Upper lobe of left lung (tissue), 4 donors: ENCODE data around the gene VWA3A.

ENCODE experiments used
- POLR2A ChIP-seq, 4 donors: fragments of 450-650 bp; IDR thresholded peaks; one replicate each; pipeline ENCODE4 v1.5.1; 2016 to 2017; ENCODE audit warnings: antibody characterized with exemption in 4 of 4, mild to moderate bottlenecking in 2 of 4
- POLR2AphosphoS5 ChIP-seq, 2 donors: sonication (generic); formaldehyde crosslinking; IDR thresholded peaks; one replicate each; pipeline ENCODE4 v1.5.1; 2017; ENCODE audit warnings: antibody characterized with exemption in 2 of 2
- TF ChIP-seq, protein P1 (sequence below), 6 experiments: fragments of 450-650 bp in 4 of 6; fragments of 200-600 bp in 2 of 6; sonication (generic) in 2 of 6; IDR thresholded peaks; one replicate each; pipeline ENCODE4 v1.5.1; 2016 to 2019; ENCODE audit warnings: antibody characterized with exemption in 6 of 6

- TF ChIP-seq, protein P1, sequence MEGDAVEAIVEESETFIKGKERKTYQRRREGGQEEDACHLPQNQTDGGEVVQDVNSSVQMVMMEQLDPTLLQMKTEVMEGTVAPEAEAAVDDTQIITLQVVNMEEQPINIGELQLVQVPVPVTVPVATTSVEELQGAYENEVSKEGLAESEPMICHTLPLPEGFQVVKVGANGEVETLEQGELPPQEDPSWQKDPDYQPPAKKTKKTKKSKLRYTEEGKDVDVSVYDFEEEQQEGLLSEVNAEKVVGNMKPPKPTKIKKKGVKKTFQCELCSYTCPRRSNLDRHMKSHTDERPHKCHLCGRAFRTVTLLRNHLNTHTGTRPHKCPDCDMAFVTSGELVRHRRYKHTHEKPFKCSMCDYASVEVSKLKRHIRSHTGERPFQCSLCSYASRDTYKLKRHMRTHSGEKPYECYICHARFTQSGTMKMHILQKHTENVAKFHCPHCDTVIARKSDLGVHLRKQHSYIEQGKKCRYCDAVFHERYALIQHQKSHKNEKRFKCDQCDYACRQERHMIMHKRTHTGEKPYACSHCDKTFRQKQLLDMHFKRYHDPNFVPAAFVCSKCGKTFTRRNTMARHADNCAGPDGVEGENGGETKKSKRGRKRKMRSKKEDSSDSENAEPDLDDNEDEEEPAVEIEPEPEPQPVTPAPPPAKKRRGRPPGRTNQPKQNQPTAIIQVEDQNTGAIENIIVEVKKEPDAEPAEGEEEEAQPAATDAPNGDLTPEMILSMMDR (IDR thresholded peaks at IDR 0.05) = no peak
- no peak for TF ChIP-seq POLR2A (IDR thresholded peaks at IDR 0.05)
- TF ChIP-seq POLR2AphosphoS5 (IDR thresholded peaks at IDR 0.05) = no peak
Measured at GRCh38 chr16:22054847-22055590, 37.3 kb upstream of the VWA3A start.
